SU-DHL-6 (cell line): Measurements from ENCODE around the gene CTNND2.

Experiments used
- CTCF ChIP-seq: fragments of 200-600 bp; sonication (generic); IDR thresholded peaks from one replicate; pipeline ENCODE4 v1.5.1; 2017; ENCODE audit warnings: antibody characterized with exemption, mild to moderate bottlenecking, low read length, moderate library complexity; ENCODE audit not compliant: insufficient read depth, poor library complexity, severe bottlenecking
- EZH2phosphoT487 ChIP-seq: fragments of 200-600 bp; sonication (generic), shearing (Covaris generic); conservative IDR thresholded peaks from 2 replicates; pipeline ENCODE4 v1.6.1; 2018; ENCODE audit warnings: mild to moderate bottlenecking, antibody characterized with exemption, low read length, moderate library complexity, mixed read lengths

DNA sequence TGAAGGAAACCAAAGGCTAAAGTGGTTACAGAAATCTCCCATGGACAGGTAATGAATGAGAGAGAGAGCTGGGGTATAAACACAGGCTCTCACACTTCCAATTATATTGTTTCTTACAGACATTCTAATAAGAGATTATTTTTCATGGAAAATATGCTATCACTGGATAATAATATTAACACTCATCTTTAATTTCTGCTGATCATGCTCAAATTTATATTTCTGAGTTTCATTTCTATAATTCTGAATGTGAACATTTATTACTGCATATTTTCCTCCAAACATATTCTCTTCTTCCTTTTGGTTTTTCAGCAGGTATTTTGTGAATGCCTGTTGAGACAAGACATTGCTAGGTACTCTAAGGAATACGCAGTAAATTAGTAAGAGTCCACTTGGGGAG lies 733.0 kb downstream of the CTNND2 start:
- TF ChIP-seq CTCF: no peak
- TF ChIP-seq EZH2phosphoT487: no peak
